ENCODE data around the gene INSIG1.

The INSIG1 gene

DNA sequence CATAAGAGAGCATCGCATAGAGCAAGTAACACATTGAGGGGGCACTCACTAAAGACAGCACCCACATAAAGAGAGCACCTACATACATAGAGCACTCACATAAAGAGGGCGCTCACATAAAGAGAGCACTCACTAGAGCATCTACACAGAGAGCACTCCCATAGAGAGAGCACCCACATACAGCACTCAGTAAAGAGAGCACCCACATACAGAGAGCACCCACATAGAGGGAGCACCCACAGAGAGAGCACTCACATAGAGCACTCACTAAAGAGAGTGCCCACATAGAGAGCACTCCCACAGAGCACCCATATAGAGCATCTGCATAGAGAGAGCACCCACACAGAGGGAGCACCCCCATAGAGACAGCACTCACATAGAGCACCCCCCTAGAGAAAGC lies 47.8 kb downstream of the INSIG1 start:
- DNase-seq (ENCODE audit: low spot score in 2 of 2) = no peak
- no peak for ATAC-seq (replicated peaks; ENCODE audit: extremely low read depth, poor library complexity, severe bottlenecking)
- Mint-ChIP-seq H3K36me3 (ENCODE audit: insufficient read depth) (no peaks in the 10 kb centered on the region), H3K4me3 (no peak overlapping the region), H3K4me1 (peaks cover 5% of the 10 kb centered on the region), H3K27ac (ENCODE audit: low read depth) (no peak overlapping the region), H3K27me3 (no peaks in the 10 kb centered on the region), H3K9me3 (no peaks in the 10 kb centered on the region)

DNA sequence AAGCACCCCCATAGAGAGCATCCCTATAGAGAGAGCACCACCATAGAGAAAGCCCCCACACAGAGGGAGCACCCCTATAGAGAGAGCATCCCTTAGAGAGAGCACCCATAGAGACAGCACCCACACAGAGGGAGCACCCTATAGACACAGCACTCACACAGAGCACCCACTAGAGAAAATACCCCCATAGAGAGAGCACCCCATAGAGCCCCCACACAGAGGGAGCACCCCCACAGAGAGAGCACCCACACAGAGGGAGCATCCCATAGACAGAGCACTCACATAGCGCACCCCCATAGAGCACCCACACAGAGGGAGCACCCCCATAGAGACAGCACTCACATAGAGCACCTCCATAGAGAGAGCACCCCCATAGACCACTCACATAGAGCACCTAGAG lies 48.6 kb downstream of the INSIG1 start:
- no peak for DNase-seq (ENCODE audit: low spot score in 2 of 2)
- Mint-ChIP-seq H3K9me3 (no peaks in the 10 kb centered on the region), H3K27ac (ENCODE audit: low read depth) (no peak overlapping the region), H3K4me1 (peaks cover 5% of the 10 kb centered on the region), H3K36me3 (ENCODE audit: insufficient read depth) (no peaks in the 10 kb centered on the region), H3K27me3 (peaks cover 7% of the 10 kb centered on the region), H3K4me3 (no peak overlapping the region)
- ATAC-seq (replicated peaks; ENCODE audit: extremely low read depth, poor library complexity, severe bottlenecking) = no peak

DNA sequence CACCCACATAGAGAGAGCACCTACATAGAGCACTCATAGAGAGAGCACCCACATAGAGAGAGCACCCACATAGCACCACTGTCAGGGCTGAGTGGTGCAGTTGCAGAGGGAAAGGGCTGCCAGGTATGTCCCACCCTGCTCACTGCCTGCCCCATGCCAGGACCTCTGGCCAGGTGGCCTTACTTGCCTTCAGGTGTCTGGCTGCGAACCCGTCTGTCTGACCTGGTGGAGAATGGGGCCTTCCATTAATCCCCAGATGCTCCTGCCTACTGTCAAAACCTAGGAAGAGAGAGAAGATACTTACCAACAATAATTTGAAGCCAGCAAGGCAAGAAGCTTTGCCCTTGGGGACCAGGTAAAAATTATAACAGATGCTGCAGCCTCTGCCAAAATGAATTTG lies 51.1 kb downstream of the INSIG1 start:
- H3K9me3 Mint-ChIP-seq = no peaks in the 10 kb centered on the region
- H3K4me3 Mint-ChIP-seq = no peak overlapping the region
- peaks cover 15% of the 10 kb centered on the region for H3K27me3 Mint-ChIP-seq
- no peak for ATAC-seq (replicated peaks; ENCODE audit: extremely low read depth, poor library complexity, severe bottlenecking)
- H3K27ac Mint-ChIP-seq (ENCODE audit: low read depth) = no peak overlapping the region
- H3K4me1 Mint-ChIP-seq = peaks cover 5% of the 10 kb centered on the region
- H3K36me3 Mint-ChIP-seq (ENCODE audit: insufficient read depth) = no peaks in the 10 kb centered on the region
- no peak for DNase-seq (ENCODE audit: low spot score in 2 of 2)

DNA sequence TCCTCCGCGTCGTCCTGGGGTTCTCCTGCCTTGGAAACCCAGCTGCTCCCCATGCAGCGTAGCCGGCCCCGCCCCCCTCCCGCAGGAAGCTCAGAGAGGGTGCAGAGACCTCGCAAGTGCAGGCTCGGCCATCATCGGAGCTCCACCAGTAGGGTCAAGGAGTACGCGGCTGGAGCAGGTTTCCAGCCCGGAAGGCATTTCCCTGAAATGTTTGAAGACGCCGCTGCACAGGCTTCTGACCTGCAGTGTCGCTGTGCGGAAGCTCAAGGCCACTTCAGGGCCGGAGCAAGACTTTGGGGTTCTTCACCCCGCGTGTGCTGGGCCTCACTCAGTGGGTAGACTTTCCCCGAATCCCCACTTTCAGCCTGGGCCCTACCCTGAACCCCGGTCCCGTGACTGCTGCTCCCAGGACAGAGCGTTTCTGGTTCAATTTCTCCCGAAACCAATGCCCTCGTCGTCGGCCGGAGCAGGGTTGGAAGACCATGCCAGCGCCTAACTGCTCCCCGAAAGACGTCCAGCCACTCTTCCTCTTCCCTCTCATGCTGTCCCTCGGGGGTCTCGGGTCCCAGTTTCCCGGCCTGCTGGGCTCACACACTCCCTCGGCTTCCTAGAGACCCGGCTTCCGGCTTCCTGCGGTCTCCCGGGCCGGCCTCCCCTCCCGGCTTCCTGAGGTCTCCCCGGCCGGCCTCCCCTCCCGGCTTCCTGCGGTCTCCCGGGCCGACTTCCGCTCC lies 52.1 kb downstream of the INSIG1 start:
- DNase-seq (ENCODE audit: low spot score in 2 of 2) (no peak), ATAC-seq (replicated peaks; ENCODE audit: extremely low read depth, poor library complexity, severe bottlenecking) (no peak)
- Mint-ChIP-seq H3K36me3 (ENCODE audit: insufficient read depth) (no peaks in the 10 kb centered on the region), H3K27me3 (peaks cover 15% of the 10 kb centered on the region), H3K27ac (ENCODE audit: low read depth) (no peak overlapping the region), H3K4me3 (no peak overlapping the region), H3K9me3 (no peaks in the 10 kb centered on the region), H3K4me1 (peaks cover 5% of the 10 kb centered on the region)

DNA sequence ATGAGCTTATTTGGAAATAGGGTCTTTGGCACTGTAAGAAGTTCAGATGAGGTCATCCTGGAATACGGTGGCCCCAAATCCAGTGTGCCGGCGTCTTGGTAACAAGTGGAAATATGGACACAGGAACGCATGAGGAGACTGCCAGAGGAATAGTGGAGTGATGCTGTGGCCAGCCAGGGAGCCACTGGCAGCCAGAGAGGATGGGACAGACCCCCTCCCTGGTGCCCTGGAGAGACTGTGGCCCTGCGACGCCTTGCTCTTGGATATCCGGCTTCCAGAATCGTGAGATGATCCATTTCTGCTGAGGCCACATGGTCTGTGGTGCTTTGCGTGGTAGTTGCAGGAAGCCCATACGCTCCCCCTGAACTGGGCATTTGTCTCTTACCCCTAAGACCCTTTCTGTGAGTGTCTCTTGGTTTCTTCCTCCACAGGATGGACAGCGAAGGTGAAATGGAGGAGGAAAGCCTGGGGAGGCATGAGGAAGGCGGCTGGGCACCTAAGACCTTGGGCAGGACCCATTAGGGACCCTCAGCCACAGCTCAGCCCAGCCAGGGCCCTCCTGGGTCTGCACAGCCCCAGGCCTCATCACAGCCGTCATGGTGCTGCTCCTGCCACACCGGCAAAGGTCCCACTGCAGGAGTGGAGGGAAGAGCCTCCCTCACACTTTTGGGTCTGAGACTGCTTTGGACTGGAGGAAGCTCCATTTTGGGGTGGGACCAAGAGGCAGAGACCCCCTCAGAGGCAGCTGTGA lies 53.6 kb downstream of the INSIG1 start:
- Mint-ChIP-seq H3K4me3 (no peak overlapping the region), H3K9me3 (no peaks in the 10 kb centered on the region), H3K27me3 (peaks cover 15% of the 10 kb centered on the region), H3K27ac (ENCODE audit: low read depth) (no peak overlapping the region), H3K4me1 (no peaks in the 10 kb centered on the region), H3K36me3 (ENCODE audit: insufficient read depth) (no peaks in the 10 kb centered on the region)
- DNase-seq (ENCODE audit: low spot score in 2 of 2) (no peak), ATAC-seq (replicated peaks; ENCODE audit: extremely low read depth, poor library complexity, severe bottlenecking) (no peak)

DNA sequence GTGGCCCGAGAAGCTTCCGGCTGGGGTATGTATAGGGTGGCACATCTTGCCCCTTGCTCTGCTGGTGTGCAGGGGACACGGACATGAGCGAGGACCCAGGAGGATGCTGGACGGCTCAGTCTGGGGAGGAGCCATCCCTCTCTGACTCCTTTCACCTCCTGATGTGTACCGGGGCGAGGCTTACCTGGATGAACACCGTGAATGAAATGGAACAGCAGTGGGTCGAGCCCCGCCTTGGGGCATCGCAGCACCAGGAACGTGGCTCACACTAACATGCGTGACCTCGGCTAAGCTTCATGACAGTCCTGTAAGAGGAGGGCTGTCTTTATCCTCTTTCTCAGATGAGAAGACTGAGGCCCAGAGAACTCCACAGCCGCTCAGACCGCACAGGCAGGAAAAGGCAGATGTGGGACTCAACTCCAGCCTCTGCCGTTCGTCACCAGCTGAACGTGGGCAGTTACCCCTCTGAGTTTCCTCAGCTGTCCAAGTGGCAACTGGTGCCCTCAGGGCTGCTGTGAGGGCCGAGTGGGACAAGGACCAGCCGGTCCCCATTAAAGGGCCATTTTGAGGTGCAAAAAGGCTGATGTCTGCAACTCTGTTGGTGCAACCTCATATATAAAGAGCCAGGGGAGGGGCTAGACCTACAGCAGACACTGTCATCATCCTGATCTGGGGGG lies 54.5 kb downstream of the INSIG1 start:
- ATAC-seq (replicated peaks; ENCODE audit: extremely low read depth, poor library complexity, severe bottlenecking) (no peak), DNase-seq (ENCODE audit: low spot score in 2 of 2) (no peak)
- H3K4me3 Mint-ChIP-seq = no peak overlapping the region
- no peaks in the 10 kb centered on the region for H3K4me1 Mint-ChIP-seq
- H3K27ac Mint-ChIP-seq (ENCODE audit: low read depth) = no peak overlapping the region
- H3K9me3 Mint-ChIP-seq = no peaks in the 10 kb centered on the region
- no peaks in the 10 kb centered on the region for H3K36me3 Mint-ChIP-seq (ENCODE audit: insufficient read depth)
- peaks cover 22% of the 10 kb centered on the region for H3K27me3 Mint-ChIP-seq

DNA sequence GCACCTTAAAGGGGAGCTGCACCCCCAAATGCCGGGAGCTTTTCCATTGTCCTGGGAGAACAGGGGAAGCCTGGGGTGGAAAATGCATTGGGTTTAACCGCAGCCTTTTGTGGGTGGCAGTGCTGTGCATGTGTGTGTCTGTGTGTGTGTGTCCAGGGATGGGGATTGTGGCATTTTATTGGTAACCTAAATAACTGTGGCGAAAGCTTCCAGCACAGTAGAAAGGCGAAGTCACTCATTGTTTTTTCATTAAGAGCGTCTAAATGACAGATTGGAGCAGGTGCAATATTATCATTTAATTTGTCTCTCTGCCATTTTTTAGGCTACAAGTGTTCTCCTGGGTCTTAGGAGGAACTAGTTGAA lies 55.1 kb downstream of the INSIG1 start:
- DNase-seq (ENCODE audit: low spot score in 2 of 2) = no peak
- ATAC-seq (replicated peaks; ENCODE audit: extremely low read depth, poor library complexity, severe bottlenecking) = no peak
- H3K4me3 Mint-ChIP-seq = no peak overlapping the region
- peaks cover 27% of the 10 kb centered on the region for H3K27me3 Mint-ChIP-seq
- H3K27ac Mint-ChIP-seq (ENCODE audit: low read depth) = no peak overlapping the region
- no peaks in the 10 kb centered on the region for H3K4me1 Mint-ChIP-seq
- H3K9me3 Mint-ChIP-seq = no peaks in the 10 kb centered on the region
- H3K36me3 Mint-ChIP-seq (ENCODE audit: insufficient read depth) = no peaks in the 10 kb centered on the region

DNA sequence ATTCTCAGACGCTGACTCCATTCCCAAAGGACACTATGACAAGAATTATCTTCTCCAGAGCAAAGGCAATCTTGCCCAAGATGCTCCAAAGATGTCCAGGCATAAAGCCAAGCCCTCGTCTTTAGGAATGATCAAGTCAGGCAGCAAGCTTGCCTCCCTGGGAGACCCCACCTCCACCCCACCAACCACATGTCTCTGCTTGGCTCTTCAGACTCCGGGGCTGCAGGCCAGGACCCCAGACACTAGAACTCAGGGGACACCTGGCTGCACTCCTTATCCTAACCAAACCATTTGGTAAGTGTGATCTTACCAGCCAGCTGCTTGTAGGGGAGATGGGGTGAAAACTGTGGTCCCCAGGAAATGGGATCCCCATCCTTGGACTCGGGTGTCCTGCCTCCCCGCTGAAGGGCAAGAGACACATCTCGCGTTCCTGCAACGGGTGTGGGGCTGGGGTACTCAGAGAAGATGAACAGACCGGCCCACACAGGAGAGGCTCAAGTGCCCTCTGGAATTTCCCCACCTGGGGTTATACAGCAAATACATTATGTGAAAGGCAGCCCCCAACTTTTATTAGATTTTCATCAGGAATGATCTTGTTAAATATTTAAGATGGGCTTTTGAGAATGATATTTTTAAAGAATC lies 55.7 kb downstream of the INSIG1 start:
- Mint-ChIP-seq H3K4me1 (no peaks in the 10 kb centered on the region), H3K9me3 (no peaks in the 10 kb centered on the region)

DNA sequence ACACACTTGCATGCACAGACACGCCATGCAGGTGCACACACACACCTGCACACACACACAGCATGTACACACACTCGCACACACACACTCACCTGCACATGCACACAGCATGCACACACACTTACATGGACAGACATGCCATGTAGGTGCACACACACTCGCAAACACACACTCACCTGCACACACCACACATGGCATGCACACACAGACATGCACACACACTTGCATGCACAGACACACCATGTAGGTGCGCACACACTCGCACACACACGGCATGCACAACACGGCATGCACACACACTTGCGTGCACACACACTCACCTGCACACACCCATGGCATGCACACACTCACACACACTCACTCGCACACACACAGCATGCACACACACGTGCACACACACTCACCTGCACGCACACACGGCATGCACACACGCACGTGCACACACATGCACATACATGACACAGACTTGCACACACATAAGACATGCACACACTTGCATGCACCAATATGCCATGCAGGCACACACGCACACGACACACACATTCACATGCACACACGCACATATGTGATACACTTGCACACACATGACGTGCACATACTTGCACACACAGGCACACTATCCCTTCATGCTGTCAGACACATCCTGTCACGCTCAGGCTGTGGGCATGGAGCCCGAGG lies 56.8 kb downstream of the INSIG1 start:
- DNase-seq (ENCODE audit: low spot score in 2 of 2) (no peak), ATAC-seq (replicated peaks; ENCODE audit: extremely low read depth, poor library complexity, severe bottlenecking) (no peak)
- Mint-ChIP-seq H3K27me3 (peaks cover 42% of the 10 kb centered on the region), H3K27ac (ENCODE audit: low read depth) (no peak overlapping the region), H3K36me3 (ENCODE audit: insufficient read depth) (no peaks in the 10 kb centered on the region), H3K9me3 (no peaks in the 10 kb centered on the region), H3K4me1 (no peaks in the 10 kb centered on the region), H3K4me3 (no peak overlapping the region)

More for the DNA sequence above, 55.7 kb downstream of the INSIG1 start:
- Mint-ChIP-seq H3K4me3 (no peak overlapping the region), H3K36me3 (ENCODE audit: insufficient read depth) (no peaks in the 10 kb centered on the region), H3K27me3 (peaks cover 33% of the 10 kb centered on the region), H3K27ac (ENCODE audit: low read depth) (no peak overlapping the region)
- DNase-seq (ENCODE audit: low spot score in 2 of 2) (no peak), ATAC-seq (replicated peaks; ENCODE audit: extremely low read depth, poor library complexity, severe bottlenecking) (no peak)

DNA sequence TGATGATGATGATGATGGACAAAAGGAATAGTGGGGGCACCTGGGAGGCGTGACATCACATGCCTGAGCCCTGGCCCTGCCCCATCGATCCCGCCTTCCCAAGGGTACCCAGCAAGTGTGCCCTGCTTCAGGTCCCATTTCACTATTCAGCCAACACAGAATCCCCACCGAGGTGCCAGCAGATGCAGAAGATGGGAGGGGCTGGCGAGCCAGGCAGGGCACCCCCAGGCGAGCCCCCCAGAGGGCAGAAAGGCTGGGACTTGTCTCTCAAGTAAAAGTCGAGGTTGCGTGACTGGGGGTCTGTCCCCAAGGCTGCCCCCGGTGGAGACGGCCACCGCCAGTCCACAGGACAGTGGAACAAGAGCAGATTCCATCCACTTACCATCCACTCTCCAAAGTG lies 57.5 kb downstream of the INSIG1 start:
- H3K4me1 Mint-ChIP-seq = no peaks in the 10 kb centered on the region
- no peak for ATAC-seq (replicated peaks; ENCODE audit: extremely low read depth, poor library complexity, severe bottlenecking)
- H3K9me3 Mint-ChIP-seq = no peaks in the 10 kb centered on the region
- H3K36me3 Mint-ChIP-seq (ENCODE audit: insufficient read depth) = no peaks in the 10 kb centered on the region
- no peak overlapping the region for H3K4me3 Mint-ChIP-seq
- H3K27me3 Mint-ChIP-seq = peaks cover 48% of the 10 kb centered on the region
- no peak overlapping the region for H3K27ac Mint-ChIP-seq (ENCODE audit: low read depth)
- DNase-seq (ENCODE audit: low spot score in 2 of 2) = no peak

DNA sequence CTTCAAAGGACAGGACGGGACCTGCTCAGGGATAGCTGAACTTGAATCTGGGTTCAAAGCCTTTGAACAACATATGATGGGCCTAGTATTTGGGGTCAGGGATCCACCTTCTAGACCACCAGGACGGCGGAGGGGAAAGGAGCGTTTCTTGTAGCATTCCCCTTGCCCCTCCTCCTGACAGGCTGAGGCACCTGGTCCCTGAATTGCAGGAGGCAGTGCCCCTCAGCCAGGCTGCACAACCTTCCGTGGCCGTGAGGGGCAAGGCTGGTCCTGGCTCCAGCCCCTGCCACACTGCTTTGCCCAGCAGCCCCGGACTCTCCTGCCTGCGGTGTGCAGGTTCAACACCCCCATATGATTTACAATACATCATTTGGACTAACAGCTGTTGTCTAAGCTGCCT lies 58.1 kb downstream of the INSIG1 start:
- Mint-ChIP-seq H3K4me1 (no peaks in the 10 kb centered on the region), H3K27ac (ENCODE audit: low read depth) (no peak overlapping the region), H3K27me3 (peaks cover 52% of the 10 kb centered on the region), H3K4me3 (no peak overlapping the region), H3K9me3 (no peaks in the 10 kb centered on the region), H3K36me3 (ENCODE audit: insufficient read depth) (no peaks in the 10 kb centered on the region)
- no peak for ATAC-seq (replicated peaks; ENCODE audit: extremely low read depth, poor library complexity, severe bottlenecking)
- no peak for DNase-seq (ENCODE audit: low spot score in 2 of 2)

DNA sequence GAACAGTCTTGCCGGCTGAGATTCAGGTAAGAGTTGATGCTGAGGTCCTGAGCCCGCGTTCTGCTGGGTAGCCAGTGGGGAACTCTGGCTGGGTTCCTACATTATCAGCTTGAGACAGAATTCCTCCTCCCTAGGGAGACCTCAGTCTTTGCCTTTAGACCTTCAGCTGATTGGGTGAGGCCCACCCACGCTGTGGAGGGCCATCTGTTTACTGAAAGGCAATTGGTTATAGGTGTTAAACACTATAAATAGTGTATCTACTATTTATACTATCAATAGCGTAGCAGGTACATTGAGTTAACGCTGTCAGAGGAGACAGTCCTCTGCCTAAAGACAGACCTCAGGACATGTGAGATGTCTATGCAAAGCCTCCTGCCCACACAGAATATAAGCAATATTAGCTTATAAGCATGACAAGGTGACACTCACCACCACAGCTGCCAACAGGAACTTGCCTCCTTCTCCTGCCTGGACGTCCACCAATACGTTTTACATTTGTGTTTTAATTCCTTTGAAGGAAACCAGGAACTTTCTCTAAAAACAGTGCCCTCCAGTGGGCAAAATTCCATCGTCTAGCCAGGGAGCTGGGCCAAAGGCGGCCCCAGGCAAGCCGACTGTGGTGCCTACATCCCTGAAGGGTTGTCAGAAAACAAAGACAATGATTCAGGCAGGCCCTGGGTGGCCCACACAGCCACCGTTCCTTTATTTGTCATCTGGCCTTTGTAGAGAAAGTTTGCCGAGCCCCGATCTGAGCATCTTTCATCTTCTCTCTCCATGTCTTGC lies 58.8 kb downstream of the INSIG1 start:
- H3K4me3 Mint-ChIP-seq = no peak overlapping the region

More for the DNA sequence above, 58.8 kb downstream of the INSIG1 start:
- ATAC-seq (replicated peaks; ENCODE audit: extremely low read depth, poor library complexity, severe bottlenecking) (no peak), DNase-seq (ENCODE audit: low spot score in 2 of 2) (no peak)
- Mint-ChIP-seq H3K4me1 (no peaks in the 10 kb centered on the region), H3K27me3 (peaks cover 52% of the 10 kb centered on the region), H3K27ac (ENCODE audit: low read depth) (no peak overlapping the region), H3K9me3 (no peaks in the 10 kb centered on the region), H3K36me3 (ENCODE audit: insufficient read depth) (no peaks in the 10 kb centered on the region)

Data from central memory CD8-positive, alpha-beta T cell (primary cell).